ENCODE data around the gene OTUD3. TPM values are rescaled to one million over a fixed set of nuclear protein-coding genes. Genes with fewer than 3 reads are reported as not detected.

The OTUD3 gene
- polyA plus RNA-seq, 1 donor (not counting 4 experiments of a cell fraction or from before 2014, with no cell fraction given): 7.0 TPM

GRCh38 chr1:19960591-19960990 is 78.4 kb downstream of the OTUD3 start:
- dilution Hi-C loops (cut with MboI; ENCODE audit: extremely low pct_ligation_motif_present, low sequenced_read_pairs): no loop called here
- no peak overlapping the region for H3K4me3 ChIP-seq (ENCODE audit: control insufficient read depth in 2 of 3, extremely low read depth in 1 of 3, insufficient read depth in 2 of 3, low read depth in 1 of 3, low read length in 3 of 3)
- H4K20me1 ChIP-seq (ENCODE audit: control insufficient read depth, extremely low read depth, insufficient read depth, low read length): no peaks in the 10 kb centered on the region
- H3K9ac ChIP-seq (ENCODE audit: control insufficient read depth, extremely low read depth, insufficient read depth, low read length): no peak overlapping the region
- DNase-seq (ENCODE audit: low read depth, low spot score): no peak
- FAIRE-seq: no peak
- no peak overlapping the region for H2AFZ ChIP-seq (ENCODE audit: control insufficient read depth, low read length)
- H3K9me1 ChIP-seq (ENCODE audit: control insufficient read depth, extremely low read depth, insufficient read depth, low read length): no peaks in the 10 kb centered on the region
- H3K4me1 ChIP-seq (ENCODE audit: control insufficient read depth, extremely low read depth, insufficient read depth, low read length): no peaks in the 10 kb centered on the region
- no peak overlapping the region for H3K4me2 ChIP-seq (ENCODE audit: control insufficient read depth, extremely low read depth, insufficient read depth, low read depth, low read length)
- H3K9me3 ChIP-seq (ENCODE audit: control insufficient read depth, low read depth, low read length): no peaks in the 10 kb centered on the region
- peaks cover 14% of the 10 kb centered on the region for H3K27me3 ChIP-seq (ENCODE audit: control insufficient read depth, extremely low read depth, insufficient read depth, low read length)
- no peaks in the 10 kb centered on the region for H3K36me3 ChIP-seq (ENCODE audit: control insufficient read depth in 2 of 2, extremely low read depth in 1 of 2, insufficient read depth in 2 of 2, low read length in 2 of 2)
- H3K79me2 ChIP-seq (ENCODE audit: control insufficient read depth, insufficient read depth, low read length): no peaks in the 10 kb centered on the region
- TF ChIP-seq EZH2 (IDR thresholded peaks at IDR 0.05; ENCODE audit: low read length) (no peak), CTCF (optimal IDR thresholded peaks at IDR 0.05 in 1 of 3, IDR thresholded peaks at IDR 0.05 in 1 of 3, conservative IDR thresholded peaks at IDR 0.05 in 1 of 3; ENCODE audit: extremely low read depth in 1 of 3, insufficient read depth in 2 of 3, low read length in 3 of 3) (no peak)
- H3K27ac ChIP-seq (ENCODE audit: control insufficient read depth, insufficient read depth, low read length): no peak overlapping the region

Other genes with a start within 250 kb of the OTUD3 start
- 44.6 to 114 TPM (median 74.5 TPM) in 3 replicates for gene NBL1, start 238.1 kb upstream of the OTUD3 start, polyA plus RNA-seq
- not detected in 3 replicates for gene HTR6, start 217.5 kb upstream of the OTUD3 start, polyA plus RNA-seq
- 1.2 to 2.2 TPM (median 1.2 TPM) in 3 replicates for gene TMCO4, start 82.5 kb upstream of the OTUD3 start, polyA plus RNA-seq
- gene RNF186, start 67.1 kb upstream of the OTUD3 start, polyA plus RNA-seq: not detected in 3 replicates
- not detected in 3 replicates for gene PLA2G2E, start 41.2 kb downstream of the OTUD3 start, polyA plus RNA-seq
- 0.08 TPM in 1 of 3 replicates, not detected in the others for gene PLA2G2A, start 97.2 kb downstream of the OTUD3 start, polyA plus RNA-seq
- 0.16 TPM in 1 of 3 replicates, not detected in the others for gene PLA2G5, start 187.8 kb downstream of the OTUD3 start, polyA plus RNA-seq
- gene PLA2G2D, start 237.1 kb downstream of the OTUD3 start, polyA plus RNA-seq: not detected in 3 replicates

All from keratinocyte (primary cell).